SK-N-SH (cell line): ENCODE measurements around the gene CRTC2. TPM values are rescaled to one million over a fixed set of nuclear protein-coding genes. Genes with fewer than 3 reads are reported as not detected.

Experiments
- CTCF ChIA-PET: fragments of 300-600, 350-600 bp; formaldehyde crosslinking; extraction: SDS; loops from one replicate; lab custom pipeline; 2021; lab: Yijun Ruan, JAX
- POLR2A ChIA-PET: fragments of 350-600 bp; sonication (Branson Sonifier 250); formaldehyde crosslinking; extraction: SDS; loops from one replicate; lab custom pipeline; 2020; ENCODE audit warnings: antibody characterized with exemption, inconsistent platforms; lab: Yijun Ruan, JAX
- DNase-seq: peaks from one replicate; pipeline ENCODE4 v3.0.0; 2012
- H2AFZ ChIP-seq: fragments of 200-600 bp; sonication (generic); 2 replicates; pipeline ENCODE4 v1.8.1; 2016; ENCODE audit warnings: antibody characterized with exemption, mild to moderate bottlenecking, low read depth
- H3F3A ChIP-seq: fragments of 200-600 bp; sonication (generic); replicated peaks from 2 replicates; pipeline ENCODE3; 2016; ENCODE audit warnings: antibody characterized with exemption, mild to moderate bottlenecking; ENCODE audit not compliant: insufficient read depth
- H3K27ac ChIP-seq, 2 experiments: fragments of 200-500 bp in 1 of 2; fragments of 200-600 bp in 1 of 2; sonication (Bioruptor generic) in 1 of 2; sonication (generic), shearing (Covaris generic) in 1 of 2; 2 replicates each; pipeline versions ENCODE4 v1.5.1 to v1.6.1; 2014 to 2016; ENCODE audit warnings: low read depth in 2 of 2, inconsistent platforms in 1 of 2, low read length in 1 of 2, mild to moderate bottlenecking in 1 of 2, mixed read lengths in 1 of 2
- H3K27me3 ChIP-seq: fragments of 200-600 bp; sonication (generic), shearing (Covaris generic); 2 replicates; pipeline ENCODE4 v1.6.1; 2016; ENCODE audit warnings: mixed run types; ENCODE audit not compliant: insufficient read depth
- H3K36me3 ChIP-seq, 2 experiments: fragments of 200-500 bp in 1 of 2; fragments of 200-600 bp in 1 of 2; sonication (Bioruptor generic) in 1 of 2; sonication (generic) in 1 of 2; replicated peaks in 1 of 2; 2 replicates each; pipeline versions ENCODE3 to v1.5.1; 2014 to 2016; ENCODE audit warnings: low read length in 1 of 2, mild to moderate bottlenecking in 1 of 2; ENCODE audit not compliant: insufficient read depth in 2 of 2, control insufficient read depth in 1 of 2
- H3K4me1 ChIP-seq, 2 experiments: fragments of 200-500 bp in 1 of 2; fragments of 200-600 bp in 1 of 2; sonication (Bioruptor generic) in 1 of 2; sonication (generic), shearing (Covaris generic) in 1 of 2; 2 replicates each; pipeline versions ENCODE4 v1.5.1 to v1.6.1; 2014 to 2016; ENCODE audit warnings: low read depth in 1 of 2, low read length in 1 of 2, mixed run types in 1 of 2; ENCODE audit not compliant: insufficient read depth in 2 of 2, control insufficient read depth in 1 of 2
- H3K4me2 ChIP-seq: fragments of 200-600 bp; sonication (generic), shearing (Covaris generic); 2 replicates; pipeline ENCODE4 v1.6.1; 2017; ENCODE audit warnings: mixed run types
- H3K4me3 ChIP-seq, 2 experiments: fragments of 200-500 bp in 1 of 2; fragments of 200-600 bp in 1 of 2; sonication (Bioruptor generic) in 1 of 2; sonication (generic), shearing (Covaris generic) in 1 of 2; 2 replicates each; pipeline versions ENCODE4 v1.5.1 to v1.8.1; 2014 to 2016; ENCODE audit warnings: low read depth in 2 of 2, inconsistent platforms in 1 of 2, low read length in 1 of 2, mild to moderate bottlenecking in 1 of 2, mixed read lengths in 1 of 2, moderate library complexity in 1 of 2
- H3K79me2 ChIP-seq: fragments of 200-600 bp; sonication (generic); 2 replicates; pipeline ENCODE4 v1.8.1; 2017; ENCODE audit warnings: mild to moderate bottlenecking; ENCODE audit not compliant: insufficient read depth
- H3K9ac ChIP-seq: fragments of 200-600 bp; sonication (generic); 2 replicates; pipeline ENCODE4 v1.6.1; 2017; ENCODE audit warnings: mixed run types
- H3K9me2 ChIP-seq: fragments of 200-600 bp; sonication (generic); 2 replicates; pipeline ENCODE4 v1.6.1; 2017; ENCODE audit warnings: mixed run types
- H3K9me3 ChIP-seq: fragments of 200-600 bp; sonication (generic); 2 replicates; pipeline ENCODE4 v1.6.1; 2017; ENCODE audit warnings: mixed run types, mild to moderate bottlenecking, moderate library complexity
- H4K20me1 ChIP-seq: fragments of 200-600 bp; sonication (generic); 2 replicates; pipeline ENCODE4 v1.6.1; 2017; ENCODE audit warnings: mild to moderate bottlenecking, mixed run types; ENCODE audit not compliant: insufficient read depth
- CHD2 ChIP-seq: fragments of 150-350 bp; IDR thresholded peaks from 2 replicates; pipeline ENCODE4 v1.6.1; 2018; ENCODE audit warnings: low read length; ENCODE audit not compliant: partially characterized antibody
- CTCF ChIP-seq: fragments of 200-600 bp; sonication (generic); IDR thresholded peaks from 2 replicates; pipeline ENCODE4 v1.6.1; 2017; ENCODE audit warnings: antibody characterized with exemption, mild to moderate bottlenecking, moderate library complexity
- ELF1 ChIP-seq: IDR thresholded peaks from 2 replicates; pipeline ENCODE4 v1.4.0; 2012
- EP300 ChIP-seq, 2 experiments: IDR thresholded peaks; 2 replicates each; pipeline versions ENCODE4 v1.4.0 to v1.6.1; 2012; ENCODE audit warnings: borderline replicate concordance in 1 of 2, low read depth in 1 of 2, low read length in 1 of 2
- EZH2phosphoT487 ChIP-seq: fragments of 200-600 bp; sonication (generic); IDR thresholded peaks from 2 replicates; pipeline ENCODE4 v1.6.1; 2017; ENCODE audit warnings: low read depth, mixed run types, mild to moderate bottlenecking, antibody characterized with exemption, moderate library complexity, borderline replicate concordance
- FOSL2 ChIP-seq: IDR thresholded peaks from 2 replicates; pipeline ENCODE4 v1.4.0; 2012; ENCODE audit warnings: low read depth, mild to moderate bottlenecking, moderate library complexity, borderline replicate concordance
- FOXJ3 ChIP-seq: sonication (generic); formaldehyde crosslinking; IDR thresholded peaks from 2 replicates; pipeline ENCODE4 v1.5.1; 2020; ENCODE audit warnings: mild to moderate bottlenecking, missing genetic modification reagents
- GABPA ChIP-seq: IDR thresholded peaks from 2 replicates; pipeline ENCODE4 v1.4.0; 2012; ENCODE audit warnings: low read depth, mild to moderate bottlenecking
- GATA2 ChIP-seq: sonication (generic); formaldehyde crosslinking; IDR thresholded peaks from 2 replicates; pipeline ENCODE4 v1.5.0; 2020; ENCODE audit warnings: mild to moderate bottlenecking, missing genetic modification reagents
- JUND ChIP-seq: IDR thresholded peaks from 2 replicates; pipeline ENCODE4 v1.4.0; 2012
- MEF2A ChIP-seq: IDR thresholded peaks from 2 replicates; pipeline ENCODE4 v1.4.0; 2012; ENCODE audit warnings: low read depth, borderline replicate concordance
- MXI1 ChIP-seq: IDR thresholded peaks from 2 replicates; pipeline ENCODE4 v1.6.1; 2012; ENCODE audit warnings: mild to moderate bottlenecking, low read depth, low read length, improper control_type of control experiment
- PBX3 ChIP-seq: IDR thresholded peaks from 2 replicates; pipeline ENCODE4; 2012
- POLR2AphosphoS5 ChIP-seq: IDR thresholded peaks from 2 replicates; pipeline ENCODE4 v1.6.1; 2012; ENCODE audit warnings: low read depth, low read length
- RCOR1 ChIP-seq: fragments of 150-350 bp; IDR thresholded peaks from 2 replicates; pipeline ENCODE4 v1.6.1; 2017; ENCODE audit warnings: antibody characterized with exemption, low read length
- REST ChIP-seq: IDR thresholded peaks from 2 replicates; pipeline ENCODE4 v1.6.1; 2012; ENCODE audit warnings: mild to moderate bottlenecking, low read depth, low read length, moderate library complexity
- RFX5 ChIP-seq: IDR thresholded peaks from 2 replicates; pipeline ENCODE4 v1.6.1; 2012; ENCODE audit warnings: mild to moderate bottlenecking, improper control_type of control experiment, low read length
- SMC3 ChIP-seq: IDR thresholded peaks from 2 replicates; pipeline ENCODE4 v1.6.1; 2012; ENCODE audit warnings: low read depth, low read length, improper control_type of control experiment
- USF1 ChIP-seq: IDR thresholded peaks from 2 replicates; pipeline ENCODE4 v1.4.0; 2012; ENCODE audit warnings: low read depth, borderline replicate concordance
- USF2 ChIP-seq: fragments of 150-350 bp; IDR thresholded peaks from 2 replicates; pipeline ENCODE4 v1.6.1; 2017; ENCODE audit warnings: antibody characterized with exemption, low read length, low read depth, borderline replicate concordance
- YY1 ChIP-seq: IDR thresholded peaks from 2 replicates; pipeline ENCODE4 v1.4.0; 2012; ENCODE audit warnings: low read depth, mild to moderate bottlenecking
- WGBS: methylation state at CpG from one replicate; pipeline ENCODE4 v1.1.6; 2017; ENCODE audit warnings: low lambda C conversion rate; 5-methylcytosine and 5-hydroxymethylcytosine counted together
- polyA plus RNA-seq, 3 experiments: library from polyadenylated mRNA; depleted of rRNA; stranded (reverse); fragments of >200 nt; gene quantifications; 2 replicates each; pipeline ENCODE4 v1.2.3, GENCODE V29; 2012

The CRTC2 gene
- polyA plus RNA-seq, 1 of the 3 experiments (the other 2 are of a cell fraction) = 25.5 TPM

GRCh38 chr1:153962088-153963029 is 3.9 kb upstream of the CRTC2 start:
- ChIA-PET POLR2A (interaction anchor here (1.0 to 3.4 kb wide), 8 partner anchors 9 to 179 kb away, joined by 4 to 20 read pairs (median 6); partner anchors contain the start of genes JTB and RPS27), CTCF (interaction anchor here (1.0 to 8.6 kb wide), 6 partner anchors 15 to 165 kb away, joined by 3 to 50 read pairs (median 6); partner anchors contain the start of genes DENND4B, JTB and RAB13)
- TF ChIP-seq GATA2 = no peak
- no peak for TF ChIP-seq GABPA
- 0 out of 2 replicates have a peak, but pooled peaks have one; percentile 9 for TF ChIP-seq JUND
- no peak for TF ChIP-seq ELF1
- TF ChIP-seq FOSL2 = peak; percentile 60; the same call in 1 of the 2 replicates
- no peak for TF ChIP-seq EZH2phosphoT487
- TF ChIP-seq PBX3 = no peak
- peak; percentile 10; the same call in 1 of the 2 replicates for TF ChIP-seq CTCF
- no peak for TF ChIP-seq POLR2AphosphoS5
- TF ChIP-seq RFX5 = no peak
- no peak for TF ChIP-seq SMC3
- no peak for TF ChIP-seq CHD2
- no peak for TF ChIP-seq YY1
- TF ChIP-seq MEF2A = no peak
- no peak for TF ChIP-seq RCOR1
- no peak for TF ChIP-seq REST
- no peak for TF ChIP-seq USF2
- peak; percentile 45; the same call in 1 of the 2 replicates for TF ChIP-seq MXI1
- TF ChIP-seq EP300 (IDR thresholded peaks at IDR 0.05; ENCODE audit: borderline replicate concordance in 1 of 2, low read depth in 1 of 2, low read length in 1 of 2) = no peak
- peak; percentile 40; the same call in 1 of the 2 replicates for TF ChIP-seq USF1
- TF ChIP-seq FOXJ3 (CRISPR knock-in tag) = no peak

More at GRCh38 chr1:153962088-153963029, 3.9 kb upstream of the CRTC2 start:
- Histone ChIP-seq H3K4me2 (peak overlapping the region; percentile 93), H3K4me3 (peak overlapping the region; percentile 77 to 91), H3K9me3 (no peaks in the 10 kb centered on the region), H3K9ac (peak overlapping the region; percentile 81), H3K4me1 (peaks cover 0 to 38% of the 10 kb centered on the region in 2 experiments; a peak in 2 of 4 replicates), H3F3A (peaks cover 27% of the 10 kb centered on the region), H4K20me1 (peaks cover 5% of the 10 kb centered on the region; the same call in 1 of the 2 replicates), H3K27ac (peak overlapping the region; percentile 70 to 94), H3K79me2 (peaks cover 59% of the 10 kb centered on the region), H3K36me3 (peaks cover 12 to 15% of the 10 kb centered on the region in 2 experiments), H2AFZ (peak overlapping the region; percentile 86), H3K9me2 (no peaks in the 10 kb centered on the region), H3K27me3 (no peaks in the 10 kb centered on the region)
- WGBS = 29% methylated on average over 12 of the region's 16 CpGs
- no peak for DNase-seq
